ENCODE measurements around the gene NDUFB10.

NDUFB10 gene

DNA sequence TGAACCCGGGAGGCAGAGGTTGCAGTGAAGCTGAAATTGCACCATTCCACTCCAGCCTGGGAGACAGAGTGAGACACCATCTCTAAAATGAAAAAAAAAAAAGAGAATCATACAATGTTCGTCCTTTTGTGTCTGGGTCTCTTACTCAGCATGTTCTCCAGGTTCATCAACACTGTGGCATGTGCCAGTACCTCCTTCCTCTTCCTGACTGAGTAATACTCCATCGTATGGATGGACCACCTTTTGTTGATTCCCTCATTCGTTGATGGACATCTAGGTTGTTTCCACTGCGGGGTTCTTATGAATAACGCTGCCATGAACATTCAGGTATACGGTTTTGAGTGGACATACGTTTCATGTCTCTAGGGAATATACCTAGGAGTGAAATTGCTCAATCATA lies 37.0 kb upstream of the NDUFB10 start:
- DNase-seq, result no peak
- intact Hi-C loops (cut with DNase I; ENCODE audit: low total_unique reads), result no loop called here
- no peaks in the 10 kb centered on the region for H3K9me3 ChIP-seq
- no peaks in the 10 kb centered on the region for H3K36me3 ChIP-seq
- peaks cover 0 to 85% of the 10 kb centered on the region in 2 donors for H3K27me3 ChIP-seq
- peaks cover 0 to 14% (median 4%) of the 10 kb centered on the region in 4 donors for H3K4me1 ChIP-seq
- TF ChIP-seq, protein P1, sequence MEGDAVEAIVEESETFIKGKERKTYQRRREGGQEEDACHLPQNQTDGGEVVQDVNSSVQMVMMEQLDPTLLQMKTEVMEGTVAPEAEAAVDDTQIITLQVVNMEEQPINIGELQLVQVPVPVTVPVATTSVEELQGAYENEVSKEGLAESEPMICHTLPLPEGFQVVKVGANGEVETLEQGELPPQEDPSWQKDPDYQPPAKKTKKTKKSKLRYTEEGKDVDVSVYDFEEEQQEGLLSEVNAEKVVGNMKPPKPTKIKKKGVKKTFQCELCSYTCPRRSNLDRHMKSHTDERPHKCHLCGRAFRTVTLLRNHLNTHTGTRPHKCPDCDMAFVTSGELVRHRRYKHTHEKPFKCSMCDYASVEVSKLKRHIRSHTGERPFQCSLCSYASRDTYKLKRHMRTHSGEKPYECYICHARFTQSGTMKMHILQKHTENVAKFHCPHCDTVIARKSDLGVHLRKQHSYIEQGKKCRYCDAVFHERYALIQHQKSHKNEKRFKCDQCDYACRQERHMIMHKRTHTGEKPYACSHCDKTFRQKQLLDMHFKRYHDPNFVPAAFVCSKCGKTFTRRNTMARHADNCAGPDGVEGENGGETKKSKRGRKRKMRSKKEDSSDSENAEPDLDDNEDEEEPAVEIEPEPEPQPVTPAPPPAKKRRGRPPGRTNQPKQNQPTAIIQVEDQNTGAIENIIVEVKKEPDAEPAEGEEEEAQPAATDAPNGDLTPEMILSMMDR (IDR thresholded peaks at IDR 0.05), result no peak
- no peak overlapping the region for H3K4me3 ChIP-seq
- no peak overlapping the region for H3K27ac ChIP-seq

DNA sequence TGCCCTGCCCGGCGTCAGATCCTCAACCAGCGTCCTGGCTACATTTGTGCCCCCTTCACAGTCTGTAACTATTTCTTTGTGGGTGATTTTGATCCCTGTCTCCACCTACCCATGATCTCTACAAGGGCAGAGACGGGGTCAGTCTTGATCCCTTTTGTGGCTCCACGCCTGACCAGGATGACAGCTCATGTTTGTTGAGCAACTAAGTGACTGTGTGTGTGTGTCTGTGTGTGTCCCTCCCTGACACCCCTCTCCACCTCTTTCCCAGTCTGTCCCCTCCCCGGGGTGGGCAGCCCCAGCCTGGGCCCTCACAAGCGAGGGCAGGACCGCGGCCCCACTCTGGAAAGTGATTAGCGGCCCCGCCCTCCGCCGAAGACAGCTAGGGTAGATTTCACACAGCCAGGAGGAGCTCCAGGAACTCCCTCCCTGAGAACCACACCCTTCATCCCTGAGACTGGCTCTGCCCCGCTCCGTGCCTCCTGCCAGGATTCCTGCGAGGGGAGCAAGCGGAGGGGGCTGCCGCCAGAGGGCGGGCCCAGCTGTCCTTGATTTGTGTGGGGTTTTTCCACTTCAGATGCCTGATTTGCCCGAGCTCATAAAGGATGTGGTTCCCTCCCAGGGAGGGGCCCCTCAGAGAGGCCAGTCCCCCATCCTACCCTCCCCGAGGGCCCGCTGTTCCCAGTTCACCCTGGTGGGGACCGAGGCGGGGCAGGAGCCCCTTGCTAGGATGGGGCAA lies 35.9 kb upstream of the NDUFB10 start:
- Histone ChIP-seq H3K9me3 (no peaks in the 10 kb centered on the region), H3K4me1 (peaks cover 0 to 5% (median 2%) of the 10 kb centered on the region in 4 donors), H3K27ac (no peak overlapping the region), H3K4me3 (no peak overlapping the region), H3K27me3 (peaks cover 0 to 76% of the 10 kb centered on the region in 2 donors), H3K36me3 (no peaks in the 10 kb centered on the region)
- TF ChIP-seq, protein P1 (IDR thresholded peaks at IDR 0.05), result no peak
- no peak for DNase-seq
- intact Hi-C loops (cut with DNase I; ENCODE audit: low total_unique reads), result no loop called here

DNA sequence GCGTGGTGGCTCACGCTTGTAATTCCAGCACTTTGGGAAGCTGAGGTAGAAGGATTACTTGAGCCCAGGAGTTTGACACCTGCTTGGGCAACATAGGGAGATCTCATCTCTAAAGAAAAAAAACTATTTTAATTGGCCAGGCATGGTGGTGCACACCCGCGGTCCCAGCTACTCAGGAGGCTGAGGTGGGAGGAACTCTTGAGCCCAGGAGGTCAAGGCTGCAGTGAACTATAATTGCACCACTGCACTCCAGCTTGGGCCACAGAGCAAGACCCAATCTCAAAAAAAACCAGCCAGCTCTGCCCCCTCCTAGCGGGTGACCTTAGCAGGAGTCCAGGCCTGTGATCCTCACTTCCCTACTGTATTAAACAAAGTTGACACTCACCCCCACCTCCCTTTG lies 35.2 kb upstream of the NDUFB10 start:
- Histone ChIP-seq H3K9me3 (no peaks in the 10 kb centered on the region), H3K4me1 (peaks cover 0 to 2% (median 1%) of the 10 kb centered on the region in 4 donors), H3K36me3 (no peaks in the 10 kb centered on the region), H3K4me3 (no peak overlapping the region), H3K27me3 (peaks cover 0 to 70% of the 10 kb centered on the region in 2 donors), H3K27ac (no peak overlapping the region)
- TF ChIP-seq, protein P1 (IDR thresholded peaks at IDR 0.05), result no peak
- intact Hi-C loops (cut with DNase I; ENCODE audit: low total_unique reads), result no loop called here
- no peak for DNase-seq

DNA sequence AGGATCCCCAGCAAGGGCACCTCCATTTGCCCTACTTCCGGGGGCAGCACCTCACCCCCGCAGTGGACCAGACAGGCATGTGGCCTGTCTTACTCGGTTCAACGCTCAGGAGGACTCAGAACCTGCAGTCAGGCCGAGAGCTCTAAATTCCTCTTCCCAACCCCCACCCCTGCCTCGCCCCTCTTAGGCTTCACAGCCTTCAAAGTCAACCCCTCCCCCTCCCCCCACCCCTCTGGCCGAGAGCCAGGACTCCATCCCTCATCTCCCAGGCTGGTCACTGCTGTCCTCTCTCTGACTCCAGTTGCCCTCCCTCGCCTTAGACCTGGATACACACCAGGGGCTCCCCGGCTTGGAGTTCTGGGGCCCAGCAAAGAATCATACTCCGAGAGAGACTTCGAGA lies 33.1 kb upstream of the NDUFB10 start:
- Histone ChIP-seq H3K4me3 (no peak overlapping the region), H3K27me3 (peaks cover 0 to 51% of the 10 kb centered on the region in 2 donors), H3K9me3 (no peaks in the 10 kb centered on the region), H3K4me1 (peaks cover 0 to 11% (median 10%) of the 10 kb centered on the region in 4 donors), H3K27ac (no peak overlapping the region), H3K36me3 (no peaks in the 10 kb centered on the region)
- intact Hi-C loops (cut with DNase I; ENCODE audit: low total_unique reads), result no loop called here
- no peak for DNase-seq
- TF ChIP-seq, protein P1 (IDR thresholded peaks at IDR 0.05), result no peak

- intact Hi-C loops (cut with DNase I; ENCODE audit: low total_unique reads), result no loop called here
- H3K36me3 ChIP-seq, result no peaks in the 10 kb centered on the region
- TF ChIP-seq, protein P1 (IDR thresholded peaks at IDR 0.05), result no peak
Observed at GRCh38 chr16:1929105-1929504, 30.2 kb upstream of the NDUFB10 start.

More at GRCh38 chr16:1929105-1929504, 30.2 kb upstream of the NDUFB10 start:
- H3K4me3 ChIP-seq, result peak overlapping the region; percentile 53 to 67
- peak overlapping the region; percentile 46 to 68 for H3K27ac ChIP-seq
- H3K27me3 ChIP-seq, result peaks cover 0 to 26% of the 10 kb centered on the region in 2 donors
- H3K9me3 ChIP-seq, result no peaks in the 10 kb centered on the region
- DNase-seq, result no peak
- H3K4me1 ChIP-seq, result peaks cover 0 to 11% (median 10%) of the 10 kb centered on the region in 4 donors

All from tibial artery (tissue), 4 donors.